Endometrial microvascular endothelial cells (primary cell): Measurements from ENCODE around the gene RPS16. TPM values are rescaled to one million over a fixed set of nuclear protein-coding genes. Genes with fewer than 3 reads are reported as not detected.
"Not testable (repeated sequence)": the region's sequence is repeated elsewhere in the genome, so short reads cannot be mapped to it uniquely, and the experiment has no call there.

Experiments used
- in situ Hi-C: cut with HindIII; loops from 2 replicates; pipeline ENCODE4 v1.10.0; 2017; ENCODE audit warnings: low sequenced_read_pairs, low pct_unique_long_range_greater_than_20kb; ENCODE audit errors: inconsistent ontology term
- total RNA-seq: library from RNA; depleted of rRNA; stranded (reverse); fragments of >200 nt; gene quantifications from one replicate; pipeline ENCODE4 v1.2.3, GENCODE V29; 2015; ENCODE audit errors: inconsistent ontology term

Gene RPS16
- total RNA-seq, 1 donor from 2014 or later = 1,019 TPM

DNA sequence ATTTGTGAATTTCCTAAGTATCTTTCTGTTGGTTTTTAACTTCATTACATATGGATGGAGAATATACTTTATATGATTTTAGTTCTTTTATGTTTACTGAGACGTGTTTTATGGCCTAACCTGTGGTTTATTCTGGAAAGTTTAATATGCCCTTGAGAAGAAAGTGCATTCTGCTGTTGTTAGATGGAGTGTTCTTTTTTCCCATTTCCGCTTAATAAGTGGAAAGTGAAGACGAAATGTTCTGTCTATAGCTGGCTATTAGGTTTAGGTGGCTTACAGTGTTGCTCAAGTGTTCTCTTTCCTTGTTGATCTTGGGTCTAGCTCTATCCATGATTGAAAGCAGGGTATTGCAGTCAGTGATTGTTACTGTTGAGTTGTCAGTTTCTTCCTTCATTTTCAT is 27.7 kb upstream of the RPS16 start:
- in situ Hi-C loops = no loop called here

DNA sequence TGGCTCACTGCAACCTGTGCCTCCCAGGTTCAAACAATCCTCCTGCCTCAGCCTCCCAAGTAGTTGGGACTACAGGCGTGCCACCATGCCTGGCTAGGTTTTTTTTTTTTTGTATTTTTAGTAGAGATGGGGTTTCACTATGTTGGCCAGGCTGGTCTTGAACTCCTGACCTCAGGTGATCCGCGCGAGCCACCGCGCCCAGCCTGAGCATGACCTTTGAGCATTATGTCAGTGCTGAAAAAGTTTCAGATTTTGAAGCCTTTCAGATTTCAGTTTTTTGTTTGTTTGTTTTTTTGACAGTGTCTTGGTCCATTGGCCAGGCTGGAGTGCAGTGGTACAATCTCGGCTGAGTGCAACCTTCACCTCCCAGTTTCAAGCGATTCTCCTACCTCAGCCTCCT is 15.5 kb upstream of the RPS16 start:
- in situ Hi-C loops = not testable (repeated sequence)

DNA sequence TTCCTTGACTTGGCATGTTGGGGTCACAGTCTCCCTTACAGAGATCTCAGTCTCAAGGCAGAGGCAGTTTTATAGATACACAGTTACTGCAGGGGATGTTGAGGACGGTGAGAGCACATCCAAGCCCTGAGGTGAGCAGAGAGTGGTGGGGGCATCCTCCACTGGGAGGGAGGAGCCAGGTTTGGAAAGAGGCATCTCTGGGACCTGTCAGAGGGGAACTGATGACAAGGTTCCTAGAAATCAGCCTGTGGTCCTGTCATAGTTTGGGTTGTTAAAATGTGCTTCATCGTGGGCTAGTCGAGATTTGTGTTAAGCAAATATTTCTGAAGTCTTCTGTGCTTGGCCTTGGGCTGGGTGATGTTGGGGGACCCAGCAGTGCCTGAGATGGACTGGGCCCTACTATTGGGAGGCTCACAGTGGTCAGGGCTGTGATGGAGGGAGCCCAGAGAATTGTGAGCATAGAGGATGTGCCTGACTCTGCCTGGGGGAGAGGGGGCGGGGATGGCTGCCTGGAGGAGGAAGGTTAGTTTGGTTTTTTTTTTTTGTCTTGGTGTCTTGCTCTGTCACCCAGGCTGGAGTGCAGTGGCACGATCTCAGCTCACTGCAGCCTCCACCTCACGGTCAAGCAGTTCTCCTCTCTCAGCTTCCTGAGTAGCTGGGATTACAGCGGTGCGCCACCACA is 13.5 kb upstream of the RPS16 start:
- in situ Hi-C loops = no loop called here

DNA sequence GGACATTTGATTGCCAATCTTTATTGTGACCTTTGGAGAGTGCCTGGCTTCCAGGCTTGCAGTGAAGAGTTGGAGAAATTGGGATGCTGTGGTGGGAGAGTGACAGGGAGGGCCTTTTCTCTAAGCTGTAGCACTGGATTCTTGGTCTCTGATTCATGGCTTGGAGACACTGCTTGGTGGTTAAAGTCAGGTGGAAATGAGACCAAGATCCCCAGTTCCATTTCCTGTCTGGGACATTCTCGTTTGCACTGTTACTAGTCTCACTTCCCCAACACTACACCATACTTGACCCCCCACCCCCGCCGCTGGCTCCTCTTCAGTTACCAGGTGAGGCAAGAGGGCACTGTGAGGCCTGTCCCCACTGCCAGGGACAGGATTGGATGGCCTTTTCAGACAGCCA is 12.5 kb upstream of the RPS16 start:
- in situ Hi-C loops = no loop called here

GRCh38 chr19:39446365-39447084 is 10.8 kb upstream of the RPS16 start:
- in situ Hi-C loops = no loop called here

DNA sequence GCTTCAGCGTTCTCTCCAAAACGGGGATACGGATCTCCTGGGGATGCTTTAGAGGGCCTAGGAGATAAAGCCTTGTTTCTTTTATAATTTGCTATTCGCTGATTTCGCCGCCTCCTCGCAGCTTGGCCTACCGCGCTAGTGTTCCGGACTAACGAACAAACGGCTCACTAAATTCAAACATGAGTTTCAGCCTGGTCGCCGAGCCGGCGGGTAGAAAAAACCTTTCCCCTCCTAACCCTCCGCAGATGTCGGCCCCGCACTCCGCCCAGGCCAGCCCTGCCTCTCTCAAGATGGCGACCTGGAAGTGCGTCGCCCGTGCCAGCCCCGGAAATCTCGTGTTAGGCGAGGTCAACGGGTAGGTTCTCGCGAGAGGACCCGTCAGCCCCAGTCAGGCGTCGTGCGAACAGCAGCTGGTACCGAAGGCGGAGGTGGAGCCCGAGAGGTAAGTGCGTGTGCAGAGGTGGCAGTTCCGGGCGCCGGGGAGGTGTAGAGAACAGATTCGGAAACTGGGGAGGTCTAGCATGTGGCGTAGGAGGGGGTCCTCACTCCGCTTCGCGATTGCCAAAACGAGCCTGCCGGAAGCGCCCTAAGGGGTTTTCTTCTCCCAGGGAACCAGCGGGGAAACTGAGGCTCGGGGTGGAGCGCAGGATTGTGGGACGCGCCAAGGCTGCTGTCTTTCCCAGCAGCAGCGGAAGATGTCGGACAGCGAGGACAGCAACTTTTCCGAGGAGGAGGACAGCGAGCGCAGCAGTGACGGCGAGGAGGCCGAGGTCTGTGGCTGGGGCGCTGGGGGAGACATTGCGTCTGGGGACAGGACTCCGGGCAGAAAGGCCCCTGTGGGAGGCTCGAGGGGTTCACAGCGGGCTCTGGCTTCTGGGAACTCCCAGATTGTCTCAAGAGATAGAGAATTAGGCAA is 9.7 kb upstream of the RPS16 start, which contains the start of gene SUPT5H:
Gene SUPT5H, plus strand, starts transcription at position 387 of the 916 bp plus-strand sequence. Its CDS starts 309 bp downstream, at position 696.
- in situ Hi-C loops = no loop called here

- in situ Hi-C loops = no loop called here
Observed at GRCh38 chr19:39444598-39445195, 8.9 kb upstream of the RPS16 start.

DNA sequence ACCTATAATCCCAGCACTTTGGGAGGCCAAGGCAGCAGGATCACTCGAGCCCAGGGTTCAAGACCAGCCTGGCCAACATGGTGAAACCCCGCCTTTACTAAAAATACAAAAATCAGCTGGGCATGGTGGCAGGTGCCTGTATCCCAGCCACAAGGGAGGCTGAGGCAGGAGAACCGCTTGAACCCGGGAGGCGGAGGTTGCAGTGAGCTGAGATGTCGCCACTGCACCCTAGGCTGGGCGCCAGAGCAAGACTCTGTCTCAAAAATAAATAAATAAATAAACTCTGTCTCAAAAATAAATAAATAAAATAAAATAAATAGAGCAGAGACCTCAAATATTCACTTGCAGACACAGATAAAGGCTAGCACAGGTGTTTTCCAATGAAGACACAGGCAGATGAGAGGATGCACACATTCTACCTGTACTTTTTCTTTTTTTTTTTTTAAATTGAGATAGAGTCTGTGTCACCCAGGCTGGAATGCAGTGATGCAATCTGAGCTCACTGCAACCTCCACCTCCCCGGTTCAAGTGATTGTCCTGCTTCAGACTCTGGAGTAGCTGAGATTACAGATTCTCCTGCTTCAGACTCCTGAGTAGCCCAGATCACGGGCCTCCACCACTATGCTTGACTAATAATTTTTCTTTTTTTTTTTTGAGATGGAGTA is 2.7 kb upstream of the RPS16 start:
- in situ Hi-C loops = no loop called here

DNA sequence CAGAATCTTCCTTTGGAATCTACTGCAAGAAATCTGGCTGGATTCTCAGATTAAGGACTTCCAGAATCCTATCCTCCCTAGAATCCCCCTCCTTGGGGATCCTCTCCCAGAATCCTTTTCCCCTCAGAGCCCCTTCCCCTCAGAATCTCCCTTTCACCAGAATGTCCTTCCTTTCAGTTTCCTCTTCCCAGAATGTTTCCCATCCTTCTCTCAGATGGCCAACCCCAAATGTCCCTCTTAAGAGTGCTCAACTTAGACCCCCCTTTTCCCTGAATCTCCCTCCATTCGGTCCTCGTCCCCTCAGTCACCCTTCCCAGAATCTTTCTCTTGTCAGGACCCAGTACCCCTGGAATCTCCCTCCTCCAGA is 584 bp upstream of the RPS16 start:
- in situ Hi-C loops = no loop called here

DNA sequence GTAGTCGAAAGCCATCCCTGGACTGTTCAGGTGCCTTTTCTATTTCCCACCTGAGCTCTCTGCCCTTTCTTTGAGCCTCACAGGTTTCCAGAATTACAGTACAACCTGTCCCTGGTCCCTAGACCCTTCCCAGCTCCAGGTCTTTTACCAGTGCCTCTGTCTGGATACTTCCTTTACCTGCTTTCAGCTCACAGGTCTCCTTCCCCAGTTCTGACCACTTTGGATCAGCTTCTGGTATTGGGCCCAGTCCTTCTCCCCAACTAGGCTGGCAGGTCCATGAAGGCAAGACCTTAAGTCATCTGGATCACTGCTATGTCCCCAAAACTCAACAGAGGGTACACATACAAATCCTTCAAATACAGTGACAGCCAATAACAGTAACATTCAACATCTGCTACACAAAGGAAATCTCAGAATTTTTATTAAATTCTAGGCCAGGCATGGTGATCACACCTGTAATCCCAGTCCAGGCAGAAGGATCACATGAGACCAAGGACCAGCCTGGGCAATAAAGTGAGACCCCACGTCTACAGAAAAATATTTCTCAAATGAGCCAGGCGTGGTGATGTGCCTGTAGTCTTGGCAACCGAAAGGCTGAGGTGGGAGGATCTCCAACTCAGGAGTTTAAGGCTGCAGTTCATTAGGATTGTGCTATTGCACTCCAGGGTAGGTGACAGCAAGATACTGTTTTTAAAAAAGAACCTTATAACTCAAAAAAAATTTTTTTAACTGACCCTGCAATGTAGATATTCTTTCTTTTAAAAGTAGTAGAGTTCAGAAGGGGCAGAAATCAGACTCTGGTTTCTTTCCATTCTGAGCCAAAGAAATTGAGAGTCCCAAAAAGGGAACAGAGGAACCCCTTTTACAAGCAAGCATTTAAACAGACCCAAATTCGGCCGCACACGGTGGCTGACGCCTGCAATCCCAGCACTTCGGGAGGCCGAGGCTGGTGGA is 1.3 kb downstream of the RPS16 start:
- in situ Hi-C loops = no loop called here

DNA sequence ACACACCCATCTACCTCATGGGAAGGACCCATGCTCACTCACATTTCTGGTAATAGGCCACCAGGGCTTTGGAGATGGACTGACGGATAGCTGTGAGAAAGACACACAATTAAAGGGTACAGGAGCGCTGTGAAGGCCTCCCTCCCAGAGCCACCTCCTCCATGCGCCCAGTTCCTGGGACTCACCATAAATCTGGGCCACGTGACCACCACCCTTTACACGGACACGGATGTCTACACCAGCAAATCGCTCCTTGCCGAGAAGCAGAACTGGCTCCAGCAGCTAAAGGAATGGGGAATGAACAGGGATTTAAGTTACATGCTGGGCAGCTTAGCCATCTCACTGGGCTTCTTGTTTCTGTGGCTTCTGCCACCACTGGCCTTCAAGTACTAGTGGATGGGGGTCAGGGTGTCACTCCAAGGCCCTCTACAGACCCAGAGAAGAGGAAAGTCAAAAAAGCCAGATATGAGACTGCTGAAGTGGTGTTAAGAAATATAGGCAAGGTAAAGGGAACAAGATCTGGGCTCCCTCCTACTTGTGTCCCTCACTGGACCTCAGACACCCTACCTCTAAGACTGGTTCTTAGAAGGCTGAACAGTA is 2.2 kb downstream of the RPS16 start:
- in situ Hi-C loops = no loop called here

GRCh38 chr19:39432677-39433025 is 3.1 kb downstream of the RPS16 start:
- in situ Hi-C loops = no loop called here

DNA sequence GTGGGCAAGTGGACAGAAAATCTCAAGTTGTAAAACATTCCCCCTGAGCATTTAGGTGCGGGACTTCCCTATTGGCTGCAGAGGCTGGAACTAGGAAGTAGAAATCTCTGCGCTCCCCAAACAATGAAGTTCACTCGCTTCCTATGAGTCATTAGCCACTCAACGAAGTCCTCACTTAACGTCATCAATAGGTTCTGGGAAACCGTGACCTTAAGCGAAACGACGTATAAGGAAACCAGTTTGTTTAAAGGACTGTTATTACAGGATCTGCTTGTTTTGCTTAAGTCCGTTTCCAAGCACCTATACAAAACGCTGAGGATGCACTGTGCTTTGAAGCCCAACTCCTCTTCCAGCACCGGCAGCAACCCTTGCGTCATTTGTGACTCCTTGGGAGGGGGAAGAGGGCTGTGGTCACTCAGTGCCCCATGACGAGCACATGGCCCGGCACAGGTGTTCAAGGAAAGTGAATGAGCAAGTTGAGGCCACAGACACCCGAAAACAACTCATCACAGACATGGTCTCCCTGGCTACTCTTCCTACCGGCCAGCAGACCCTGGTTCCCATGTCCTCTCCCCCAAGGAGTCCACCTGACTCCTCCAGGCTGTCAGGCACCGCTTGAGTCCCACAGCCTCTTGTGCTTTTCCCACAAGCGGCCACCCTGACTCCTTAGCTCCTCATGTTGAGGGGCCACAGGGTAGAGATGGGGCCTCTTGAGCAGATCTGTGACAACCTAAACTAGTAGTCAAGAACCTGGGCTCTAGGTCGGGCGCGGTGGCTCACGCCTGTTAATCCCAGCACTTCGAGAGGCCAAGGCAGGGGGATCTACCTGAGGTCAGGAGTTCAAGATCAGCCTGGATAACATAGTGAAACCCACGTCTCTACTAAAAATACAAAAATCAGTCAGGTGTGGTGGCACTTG is 4.8 kb downstream of the RPS16 start:
- in situ Hi-C loops = no loop called here

GRCh38 chr19:39428283-39429112 is 7.3 kb downstream of the RPS16 start:
- in situ Hi-C loops = no loop called here

DNA sequence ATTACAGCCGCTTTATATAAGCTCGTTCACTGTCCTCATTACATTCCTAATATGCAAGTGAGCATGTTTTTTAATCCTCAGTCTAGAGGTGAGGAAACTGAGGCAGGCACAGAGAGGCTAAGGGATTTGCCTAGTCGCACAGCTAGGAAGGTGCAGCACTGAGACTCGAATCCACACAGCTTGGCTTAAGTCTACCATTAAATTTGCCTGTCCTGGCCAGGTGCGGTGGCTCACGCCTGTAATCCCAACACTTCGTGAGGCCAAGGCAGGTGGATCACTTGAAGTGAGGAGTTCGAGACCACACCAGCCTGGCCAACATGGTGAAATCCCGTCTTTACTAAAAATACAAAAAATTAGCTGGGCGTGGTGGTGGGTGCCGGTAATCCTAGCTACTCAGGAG is 8.0 kb downstream of the RPS16 start:
- in situ Hi-C loops = no loop called here

DNA sequence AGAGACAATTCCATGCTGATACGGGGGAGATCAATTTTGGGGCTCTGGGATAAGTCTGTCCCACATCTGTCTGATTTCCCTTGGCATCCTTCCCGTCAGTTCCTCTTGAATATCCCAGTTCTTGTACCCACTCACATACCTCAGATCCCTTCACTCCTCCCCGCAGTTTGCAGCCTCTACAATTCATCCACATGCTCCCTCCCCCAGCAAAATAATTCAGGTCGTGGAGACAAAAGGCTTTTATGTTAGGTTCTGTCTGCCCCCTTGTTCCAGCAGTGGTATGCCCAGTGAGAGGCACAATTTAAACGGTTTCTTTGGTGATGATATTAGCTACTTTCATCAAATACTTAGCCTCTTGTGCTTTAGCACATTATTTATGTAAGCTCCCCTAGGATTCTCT is 9.6 kb downstream of the RPS16 start:
- in situ Hi-C loops = no loop called here
